Adrenal gland (tissue), 5 donors: Measurements from ENCODE around the gene ESRP2.

ENCODE experiments used
- POLR2A ChIP-seq, 2 donors: fragments of 450-650 bp; IDR thresholded peaks; one replicate each; pipeline ENCODE4 v1.6.1; 2017; ENCODE audit warnings: antibody characterized with exemption in 2 of 2, mild to moderate bottlenecking in 2 of 2, moderate library complexity in 1 of 2
- TF ChIP-seq, protein P1 (sequence below), 6 experiments: fragments of 450-650 bp in 4 of 6; fragments of 200-600 bp in 2 of 6; sonication (generic) in 1 of 6; IDR thresholded peaks; 1 replicate in 5 of 6; 2 replicates in 1 of 6; pipeline versions ENCODE4 v1.5.1 to v1.8.0; 2016 to 2021; ENCODE audit warnings: antibody characterized with exemption in 6 of 6, mild to moderate bottlenecking in 2 of 6, moderate library complexity in 1 of 6
- donor health status: DM: no; HTN: no; CAD: no.

- TF ChIP-seq, protein P1, sequence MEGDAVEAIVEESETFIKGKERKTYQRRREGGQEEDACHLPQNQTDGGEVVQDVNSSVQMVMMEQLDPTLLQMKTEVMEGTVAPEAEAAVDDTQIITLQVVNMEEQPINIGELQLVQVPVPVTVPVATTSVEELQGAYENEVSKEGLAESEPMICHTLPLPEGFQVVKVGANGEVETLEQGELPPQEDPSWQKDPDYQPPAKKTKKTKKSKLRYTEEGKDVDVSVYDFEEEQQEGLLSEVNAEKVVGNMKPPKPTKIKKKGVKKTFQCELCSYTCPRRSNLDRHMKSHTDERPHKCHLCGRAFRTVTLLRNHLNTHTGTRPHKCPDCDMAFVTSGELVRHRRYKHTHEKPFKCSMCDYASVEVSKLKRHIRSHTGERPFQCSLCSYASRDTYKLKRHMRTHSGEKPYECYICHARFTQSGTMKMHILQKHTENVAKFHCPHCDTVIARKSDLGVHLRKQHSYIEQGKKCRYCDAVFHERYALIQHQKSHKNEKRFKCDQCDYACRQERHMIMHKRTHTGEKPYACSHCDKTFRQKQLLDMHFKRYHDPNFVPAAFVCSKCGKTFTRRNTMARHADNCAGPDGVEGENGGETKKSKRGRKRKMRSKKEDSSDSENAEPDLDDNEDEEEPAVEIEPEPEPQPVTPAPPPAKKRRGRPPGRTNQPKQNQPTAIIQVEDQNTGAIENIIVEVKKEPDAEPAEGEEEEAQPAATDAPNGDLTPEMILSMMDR (IDR thresholded peaks at IDR 0.05) = no peak
- TF ChIP-seq POLR2A (IDR thresholded peaks at IDR 0.05) = no peak
These were observed 630 bp downstream of the ESRP2 start for GRCh38 chr16:68235108-68235886.
